Dermis blood vessel endothelial cell (primary cell): ENCODE results near the gene CTSL. TPM values are rescaled to one million over a fixed set of nuclear protein-coding genes. Genes with fewer than 3 reads are reported as not detected.

Experiments used
- DNase-seq: peaks from one replicate; pipeline ENCODE4 v3.0.0; 2010
- total RNA-seq: library from RNA; depleted of rRNA; stranded (reverse); fragments of >200 nt; gene quantifications from 2 replicates; pipeline ENCODE4 v1.2.3, GENCODE V29; 2014

Gene CTSL
- total RNA-seq, 1 donor from 2014 or later: 335 TPM

DNA sequence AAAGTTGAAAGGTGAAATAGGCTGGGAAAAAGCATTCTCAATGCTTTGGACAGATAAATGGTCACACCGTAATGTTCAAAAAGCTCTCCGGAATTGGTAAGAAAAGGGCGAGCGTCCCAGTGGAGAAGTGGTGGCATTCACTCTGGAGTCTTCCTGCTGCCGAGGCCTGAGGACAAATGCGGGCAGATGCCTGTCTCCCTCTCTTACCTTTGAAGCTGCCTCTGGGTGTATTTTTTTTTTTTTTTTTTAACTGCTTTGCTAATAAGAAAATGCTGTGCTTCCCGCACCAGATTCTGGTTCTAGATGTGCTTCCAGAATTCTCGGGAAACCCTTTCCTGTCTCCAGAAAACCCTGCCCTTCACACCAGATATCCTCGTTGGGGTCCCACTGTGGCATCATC lies 24.4 kb upstream of the CTSL start:
- no peak for DNase-seq

- no peak for DNase-seq
Measured at GRCh38 chr9:87701931-87702421, 23.9 kb upstream of the CTSL start.

DNA sequence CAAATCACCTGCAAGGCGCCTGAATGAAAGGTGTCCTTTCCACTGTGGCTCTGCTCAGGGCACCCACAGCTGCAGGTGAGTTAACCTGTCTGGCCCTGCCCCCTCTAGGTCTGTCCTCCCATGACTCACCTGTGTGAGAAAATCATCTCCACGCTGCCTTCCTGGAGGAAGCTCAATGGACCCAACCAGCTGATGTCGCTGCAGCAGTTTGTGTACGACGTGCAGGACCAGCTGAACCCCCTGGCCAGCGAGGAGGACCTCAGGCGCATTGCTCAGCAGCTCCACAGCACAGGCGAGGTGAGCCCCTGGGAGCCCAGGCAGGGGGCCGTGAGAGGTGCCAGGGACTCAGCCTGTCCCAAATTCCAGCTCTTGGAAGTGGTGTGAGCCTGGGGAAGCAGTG lies 23.0 kb upstream of the CTSL start:
- DNase-seq: no peak

GRCh38 chr9:87703636-87704276 lies 22.2 kb upstream of the CTSL start:
- no peak for DNase-seq

DNA sequence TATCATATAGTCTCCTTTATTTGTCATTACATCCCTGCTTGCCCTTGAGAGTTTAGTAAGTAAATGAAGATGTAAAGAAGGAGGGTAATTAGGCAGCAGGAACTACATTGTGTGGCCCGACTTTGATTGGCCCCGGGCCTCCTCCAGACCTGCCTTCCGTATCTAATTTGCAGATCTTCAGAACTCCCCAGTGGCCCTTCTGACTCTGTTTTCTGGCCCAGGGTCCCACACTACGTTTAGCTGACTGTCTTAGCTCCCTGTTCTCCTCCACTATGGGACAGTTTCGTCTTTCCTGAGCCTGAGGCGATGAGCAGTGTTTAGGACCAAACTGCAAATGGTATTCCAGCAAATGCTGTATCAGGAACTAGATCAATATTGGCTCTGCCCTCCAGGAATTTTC lies 21.6 kb upstream of the CTSL start:
- no peak for DNase-seq

GRCh38 chr9:87706066-87706739 lies 19.7 kb upstream of the CTSL start:
- DNase-seq: no peak

DNA sequence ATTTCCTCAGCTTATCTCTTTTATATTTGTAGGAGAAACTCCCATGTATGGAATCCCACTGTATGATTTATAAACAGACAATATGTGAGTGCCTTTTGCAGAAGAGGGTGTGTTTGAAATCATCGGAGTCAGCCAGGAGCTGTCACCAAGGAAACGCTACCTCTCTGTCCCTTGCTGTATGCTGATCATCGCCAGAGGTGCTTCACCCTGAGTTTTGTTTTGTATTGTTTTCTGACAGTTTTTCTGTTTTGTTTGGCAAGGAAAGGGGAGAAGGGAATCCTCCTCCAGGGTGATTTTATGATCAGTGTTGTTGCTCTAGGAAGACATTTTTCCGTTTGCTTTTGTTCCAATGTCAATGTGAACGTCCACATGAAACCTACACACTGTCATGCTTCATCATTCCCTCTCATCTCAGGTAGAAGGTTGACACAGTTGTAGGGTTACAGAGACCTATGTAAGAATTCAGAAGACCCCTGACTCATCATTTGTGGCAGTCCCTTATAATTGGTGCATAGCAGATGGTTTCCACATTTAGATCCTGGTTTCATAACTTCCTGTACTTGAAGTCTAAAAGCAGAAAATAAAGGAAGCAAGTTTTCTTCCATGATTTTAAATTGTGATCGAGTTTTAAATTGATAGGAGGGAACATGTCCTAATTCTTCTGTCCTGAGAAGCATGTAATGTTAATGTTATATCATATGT lies 18.0 kb upstream of the CTSL start:
- no peak for DNase-seq

DNA sequence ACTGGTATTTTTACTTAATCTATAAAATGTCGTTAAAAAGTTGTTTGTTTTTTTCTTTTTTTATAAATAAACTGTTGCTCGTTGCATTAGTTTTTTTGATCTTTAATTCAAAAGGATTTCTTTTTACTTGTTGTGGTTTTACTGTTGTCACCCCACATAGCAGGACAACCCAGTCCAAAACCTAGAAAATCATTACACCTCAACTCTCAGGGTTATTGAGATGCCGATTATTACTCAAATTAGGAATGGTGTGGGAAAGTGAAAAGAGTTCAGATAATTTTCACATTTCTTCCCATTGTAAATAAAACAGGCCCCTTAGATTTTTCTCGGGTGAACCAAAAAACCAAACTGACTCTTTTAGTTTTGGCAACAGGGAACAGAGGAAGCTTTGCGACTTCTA lies 17.4 kb upstream of the CTSL start:
- no peak for DNase-seq

DNA sequence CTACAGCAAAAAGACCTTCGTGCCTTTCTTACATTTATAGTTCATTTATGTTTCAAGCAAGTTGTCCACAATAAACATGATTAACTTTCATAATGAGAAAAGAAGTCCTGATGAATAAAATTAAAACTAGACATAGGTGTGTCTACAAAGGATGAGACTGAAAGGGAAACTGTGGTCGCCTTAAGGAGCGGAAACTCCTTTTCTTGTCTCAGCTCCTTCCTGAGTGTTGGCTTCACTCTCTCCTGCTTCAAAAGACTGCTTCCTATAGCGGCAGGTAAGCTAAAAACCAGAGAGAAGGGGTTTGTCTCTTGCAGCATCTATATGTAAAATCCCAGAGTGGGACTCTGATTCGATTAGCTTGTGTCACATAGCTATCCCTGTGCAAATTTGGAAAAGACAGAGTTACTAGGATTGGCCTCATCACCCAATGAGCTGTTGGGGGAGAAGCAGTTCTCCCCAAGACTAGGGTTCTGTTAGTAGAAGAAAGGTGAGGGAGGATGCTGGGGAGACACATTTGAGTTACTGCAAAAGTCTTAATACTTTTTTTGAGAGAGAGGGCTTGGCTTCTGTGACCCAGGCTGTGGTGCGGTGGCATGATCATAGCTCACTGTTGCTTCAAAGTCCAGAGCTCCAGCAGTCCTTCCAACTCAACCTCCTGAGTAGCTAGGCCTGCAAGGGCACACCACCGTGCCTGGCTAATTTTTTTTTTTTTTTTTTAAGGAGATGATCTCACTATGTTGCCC lies 16.8 kb upstream of the CTSL start:
- no peak for DNase-seq

DNA sequence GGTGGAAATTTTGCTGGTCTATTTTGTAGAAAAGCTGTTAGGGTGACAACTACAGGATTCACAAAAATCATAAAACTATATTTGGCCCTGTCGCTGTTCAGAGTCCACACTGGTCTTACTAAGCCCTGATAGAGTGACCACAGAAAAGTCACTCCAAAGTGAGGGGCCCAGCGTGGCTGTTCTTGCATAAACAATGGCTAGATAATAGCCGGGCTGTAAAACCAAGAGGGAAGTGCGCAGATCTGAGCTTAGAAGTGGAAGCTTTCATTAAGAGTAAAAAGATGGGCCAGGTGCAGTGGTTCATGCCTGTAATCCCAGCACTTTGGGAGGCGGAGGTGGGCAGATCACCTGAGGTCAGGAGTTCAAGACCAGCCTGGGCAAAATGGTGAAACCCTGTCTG lies 15.5 kb upstream of the CTSL start:
- DNase-seq: no peak

GRCh38 chr9:87711857-87712800 lies 13.8 kb upstream of the CTSL start:
- peak; percentile 19 for DNase-seq

- no peak for DNase-seq
Measured at GRCh38 chr9:87712801-87713277, 13.1 kb upstream of the CTSL start.

DNA sequence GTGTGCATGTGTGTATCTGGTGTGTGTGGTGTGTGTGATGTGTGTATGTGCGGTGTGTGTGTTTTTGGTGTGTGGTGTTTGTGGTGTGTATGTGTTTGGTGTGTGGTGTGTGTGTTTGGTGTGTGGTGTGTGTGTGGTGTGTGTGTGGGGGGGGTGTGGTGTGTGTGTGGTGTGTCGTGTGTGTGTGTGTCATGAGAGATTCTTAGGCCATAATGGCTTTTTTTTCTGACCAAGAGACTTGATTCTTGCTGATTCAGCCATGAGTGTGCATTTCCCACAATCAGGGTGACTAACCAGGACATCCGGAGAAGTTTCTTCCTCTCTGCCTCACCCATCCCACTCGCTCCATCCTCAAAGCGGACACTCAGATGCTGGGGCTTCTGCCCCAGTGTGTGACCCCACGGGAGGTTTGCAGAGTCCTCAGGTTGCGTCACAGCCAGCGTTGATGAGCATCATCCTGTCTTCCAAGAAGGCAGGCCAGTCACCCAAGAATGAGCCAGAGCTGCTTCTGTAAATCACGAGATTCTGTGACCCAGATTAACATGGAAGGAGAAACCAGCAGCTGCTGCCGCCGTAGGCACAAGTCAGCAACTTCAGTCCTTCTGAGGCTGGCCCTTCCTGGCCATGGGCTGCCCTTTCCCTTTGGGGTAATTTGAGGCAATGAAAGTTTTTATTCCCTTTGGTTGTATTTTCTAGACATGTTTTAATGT lies 12.5 kb upstream of the CTSL start:
- peak; percentile 86 for DNase-seq

- no peak for DNase-seq
Measured at GRCh38 chr9:87713988-87714330, 12.0 kb upstream of the CTSL start.

DNA sequence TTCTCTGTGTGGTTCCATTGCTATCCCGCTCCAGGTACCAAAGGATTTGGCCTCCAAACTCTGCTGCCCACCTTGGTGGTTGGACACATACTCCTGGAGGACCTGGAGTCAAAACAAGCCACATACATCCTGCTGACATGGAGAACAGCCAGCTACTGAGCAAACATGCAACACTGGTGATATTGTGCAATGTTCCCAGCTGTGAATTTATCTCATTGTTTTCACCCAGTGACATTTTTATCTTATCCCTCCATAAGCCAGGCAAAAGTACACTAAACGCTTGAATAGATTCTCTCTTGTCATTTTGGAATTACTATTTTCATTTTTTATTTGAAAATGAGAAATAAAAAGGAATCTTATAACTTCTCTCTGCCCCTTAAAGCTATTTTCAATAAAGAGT lies 11.1 kb upstream of the CTSL start:
- peak; percentile 33 for DNase-seq

DNA sequence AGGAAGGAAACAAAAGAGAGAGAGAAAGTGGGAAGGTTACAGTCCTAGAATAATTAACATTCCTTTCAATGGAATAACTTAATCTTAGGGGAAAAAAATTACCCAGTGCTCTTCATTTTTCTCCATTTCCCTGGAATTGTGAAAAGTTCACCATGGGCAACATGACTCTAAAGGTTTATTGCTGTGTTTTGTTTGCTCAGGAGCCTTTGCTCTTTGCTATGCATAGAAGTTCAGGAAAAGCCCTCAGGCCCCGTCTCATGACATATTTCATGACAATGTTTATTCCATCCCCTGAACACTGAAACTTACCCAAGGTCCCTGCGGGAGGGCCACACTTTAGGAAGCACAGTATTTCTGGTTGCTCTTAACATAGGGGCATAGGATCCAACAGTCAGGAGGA lies 9.8 kb upstream of the CTSL start:
- DNase-seq: no peak

DNA sequence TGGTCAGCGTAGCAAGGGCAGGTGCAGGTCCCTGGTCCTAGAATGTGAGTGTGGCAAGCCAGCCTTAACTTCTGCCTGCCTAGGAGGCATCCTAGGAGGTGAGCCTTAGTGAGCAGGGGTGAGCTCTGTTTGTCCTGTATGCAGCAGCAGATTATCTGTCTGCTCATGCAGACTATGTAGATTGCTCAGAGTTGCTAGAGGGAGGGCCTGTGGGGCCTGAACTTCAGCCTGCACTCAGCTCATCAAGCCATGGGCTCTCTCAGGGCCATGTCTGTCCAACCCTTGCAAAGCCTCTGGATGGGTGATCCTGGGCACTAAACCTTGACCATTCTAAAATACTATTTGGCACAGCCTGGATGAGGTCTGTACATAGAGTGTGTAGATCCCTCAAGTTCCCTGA lies 8.5 kb upstream of the CTSL start:
- no peak for DNase-seq

GRCh38 chr9:87718231-87718630 lies 7.7 kb upstream of the CTSL start:
- no peak for DNase-seq

DNA sequence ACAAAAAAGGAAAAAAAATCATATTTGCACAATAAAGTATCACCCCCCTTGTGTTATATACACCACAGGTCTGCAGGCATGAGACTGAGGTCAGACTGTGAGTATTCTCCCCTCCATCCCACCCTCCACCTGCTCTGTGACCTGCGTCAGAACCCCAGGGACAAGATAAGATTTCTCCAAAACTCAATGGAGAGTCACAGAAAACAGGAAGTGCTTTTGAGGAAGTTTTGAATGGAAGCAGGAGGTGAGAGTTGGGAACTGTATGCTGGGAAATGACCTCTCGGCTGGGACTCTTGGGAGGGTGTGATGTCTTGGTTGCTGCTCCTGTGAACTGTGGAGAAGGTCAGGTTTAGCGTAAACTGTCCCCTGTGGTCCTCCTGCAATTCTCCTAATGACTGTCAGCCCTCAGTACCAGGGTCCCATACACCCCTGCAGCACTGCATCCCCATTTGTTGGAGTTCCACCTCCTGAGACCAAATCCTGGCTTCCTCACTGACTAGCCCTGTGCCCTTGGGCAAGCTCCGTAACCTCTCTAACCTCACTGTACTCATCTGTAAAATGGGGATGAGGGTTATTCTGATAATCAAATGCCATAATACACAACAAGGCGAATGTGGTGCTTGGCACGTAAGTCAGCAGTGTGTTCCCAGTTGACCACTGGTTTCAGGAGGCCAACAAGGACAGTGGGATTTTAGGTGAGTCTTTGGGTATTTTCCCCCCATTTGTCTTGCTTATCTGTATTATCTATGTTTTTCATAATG lies 6.9 kb upstream of the CTSL start:
- no peak for DNase-seq

DNA sequence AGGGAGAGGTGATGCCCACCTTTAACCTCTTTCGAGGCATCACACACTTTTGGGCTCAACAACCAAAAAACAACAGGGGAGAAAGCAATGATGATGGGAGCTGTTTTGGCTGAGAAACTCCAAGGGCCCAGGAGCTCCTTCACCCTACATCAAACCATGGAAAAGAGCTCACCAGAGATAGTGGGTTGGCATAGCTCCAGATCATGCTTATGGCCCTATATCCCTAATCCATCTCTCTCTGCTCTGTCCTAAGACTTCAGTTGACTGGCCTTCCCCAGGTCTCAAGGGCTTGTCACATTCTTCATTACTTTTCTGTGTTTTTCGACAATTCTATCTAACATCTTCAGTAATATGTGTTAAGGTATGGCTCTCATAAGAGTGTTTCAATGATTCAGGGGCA lies 5.7 kb upstream of the CTSL start:
- DNase-seq: no peak
